ENCODE results near the gene B3GAT1.

DNA sequence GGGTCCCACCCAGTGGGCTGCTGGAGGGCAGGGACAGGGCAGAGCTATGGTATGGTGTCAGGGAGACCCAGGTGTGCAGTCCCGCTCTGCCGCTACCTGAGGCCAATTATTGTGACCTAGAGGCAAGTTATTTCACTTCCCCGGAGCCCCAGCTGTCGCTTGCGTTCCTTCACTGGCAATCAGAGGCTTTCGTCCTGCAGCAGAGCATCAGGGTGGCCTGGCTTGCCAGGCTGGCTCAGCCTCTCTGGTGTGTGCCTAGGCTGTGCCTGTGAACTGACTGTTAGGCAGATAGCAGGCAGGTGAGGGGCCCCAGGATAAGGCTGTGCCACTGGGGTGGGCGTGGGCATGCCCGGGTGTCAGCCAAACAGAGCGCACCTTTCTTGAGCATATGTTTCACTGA is 48.9 kb downstream of the B3GAT1 start:
- TF ChIP-seq EZH2 (IDR thresholded peaks at IDR 0.05; ENCODE audit: insufficient read depth, poor library complexity, severe bottlenecking) (no peak), EZH2phosphoT487 (IDR thresholded peaks at IDR 0.05; ENCODE audit: insufficient read depth, low read depth) (no peak)

All from GM23248 (cell line).